Measurements from ENCODE around the gene EDIL3. TPM values are rescaled to one million over a fixed set of nuclear protein-coding genes. Genes with fewer than 3 reads are reported as not detected.

Gene EDIL3
- total and polyA plus RNA-seq, 11 donors = 1.3 to 38.2 (median 18.3) TPM

GRCh38 chr5:84361572-84361971, 23.1 kb downstream of the EDIL3 start:
- ATAC-seq = no peak
- no peak overlapping the region for H3K4me3 ChIP-seq
- H3K36me3 ChIP-seq = no peaks in the 10 kb centered on the region
- no peak for DNase-seq
- intact Hi-C loops (cut with DNase I) = no loop called here
- 78 to 89% (median 82%) methylated on average over 2 of the region's 2 CpGs for WGBS, 4 donors
- H3K27ac ChIP-seq = no peak overlapping the region
- TF ChIP-seq CTCF (IDR thresholded peaks at IDR 0.05) (no peak), POLR2A (IDR thresholded peaks at IDR 0.05) (no peak)
- H3K9me3 ChIP-seq = no peaks in the 10 kb centered on the region
- no peaks in the 10 kb centered on the region for H3K4me1 ChIP-seq
- H3K27me3 ChIP-seq = no peaks in the 10 kb centered on the region

GRCh38 chr5:84360056-84360455, 24.6 kb downstream of the EDIL3 start:
- DNase-seq (no peak), ATAC-seq (no peak)
- Histone ChIP-seq H3K4me1 (no peaks in the 10 kb centered on the region), H3K27ac (no peak overlapping the region), H3K36me3 (no peaks in the 10 kb centered on the region), H3K27me3 (no peaks in the 10 kb centered on the region), H3K4me3 (no peak overlapping the region), H3K9me3 (no peaks in the 10 kb centered on the region)
- 87 to 92% (median 91%) methylated on average over 3 of the region's 3 CpGs for WGBS, 4 donors
- no peak for TF ChIP-seq CTCF (IDR thresholded peaks at IDR 0.05)
- TF ChIP-seq POLR2A (IDR thresholded peaks at IDR 0.05) = no peak
- intact Hi-C loops (cut with DNase I) = no loop called here

- Histone ChIP-seq H3K27me3 (no peaks in the 10 kb centered on the region), H3K9me3 (no peaks in the 10 kb centered on the region), H3K4me3 (no peak overlapping the region), H3K27ac (no peak overlapping the region), H3K4me1 (no peaks in the 10 kb centered on the region), H3K36me3 (no peaks in the 10 kb centered on the region)
- DNase-seq (no peak), ATAC-seq (no peak)
- TF ChIP-seq CTCF (IDR thresholded peaks at IDR 0.05) = no peak
- intact Hi-C loops (cut with DNase I) = no loop called here
- WGBS, 4 donors = 60 to 89% (median 79%) methylated on average over 4 of the region's 4 CpGs
These were observed 30.6 kb downstream of the EDIL3 start for GRCh38 chr5:84354101-84354500.

- DNase-seq = no peak
- no peak for ATAC-seq
- Histone ChIP-seq H3K27me3 (no peaks in the 10 kb centered on the region), H3K36me3 (no peaks in the 10 kb centered on the region), H3K9me3 (no peaks in the 10 kb centered on the region), H3K4me1 (no peaks in the 10 kb centered on the region), H3K4me3 (no peak overlapping the region), H3K27ac (no peak overlapping the region)
- TF ChIP-seq CTCF (IDR thresholded peaks at IDR 0.05) (no peak), POLR2A (IDR thresholded peaks at IDR 0.05) (no peak)
- intact Hi-C loops (cut with DNase I) = no loop called here
- WGBS, 4 donors = 82 to 93% (median 87%) methylated on average over 1 of the region's 1 CpG
These were observed 39.9 kb downstream of the EDIL3 start for GRCh38 chr5:84344788-84345187.
